ENCODE results near the gene FAM13A. TPM values are rescaled to one million over a fixed set of nuclear protein-coding genes. Genes with fewer than 3 reads are reported as not detected.

FAM13A gene
- total and polyA plus RNA-seq, 10 of the 15 experiments (the other 5 are each of a cell fraction or from before 2014, with no cell fraction given): 0.05 to 1.8 (median 0.27) TPM; not detected in 1

DNA sequence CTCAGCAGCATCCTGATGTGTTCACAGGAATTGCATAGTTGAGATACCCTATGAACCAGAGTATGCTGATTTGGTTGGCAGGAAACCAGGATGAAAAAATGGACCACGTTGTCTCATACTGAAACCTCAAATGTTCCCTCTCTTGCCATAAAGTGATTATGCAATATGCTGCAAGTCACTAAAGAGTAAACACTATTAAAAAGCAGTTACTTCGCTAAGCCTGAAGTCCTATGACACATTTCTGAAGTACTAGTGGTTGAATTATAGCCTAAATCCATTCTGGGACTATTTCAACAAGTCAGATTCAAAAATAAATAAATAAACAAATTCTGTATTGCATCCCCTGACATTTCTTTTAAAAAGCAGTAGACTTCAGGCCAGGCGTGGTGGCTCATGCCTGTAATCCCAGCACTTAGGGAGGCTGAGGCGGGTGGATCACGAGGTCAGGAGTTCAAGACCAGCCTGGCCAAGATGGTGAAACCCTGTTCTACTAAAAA is 253.3 kb downstream of the FAM13A start (continued):
- 0 out of 2 replicates have a peak, but pooled peaks have one; percentile 33 for TF ChIP-seq NFIC (IDR thresholded peaks at IDR 0.05; ENCODE audit: low read depth, low read length)
- TF ChIP-seq GABPA (IDR thresholded peaks at IDR 0.05; ENCODE audit: low read depth): 0 out of 2 replicates have a peak, but pooled peaks have one; percentile 3
- 0 out of 2 replicates have a peak, but pooled peaks have one; percentile 64 for TF ChIP-seq BCL11A (IDR thresholded peaks at IDR 0.05; ENCODE audit: low read depth, low read length)
- peak; percentile 55; the same call in 1 of the 2 replicates for TF ChIP-seq DPF2 (IDR thresholded peaks at IDR 0.05)
- TF ChIP-seq, protein P1, sequence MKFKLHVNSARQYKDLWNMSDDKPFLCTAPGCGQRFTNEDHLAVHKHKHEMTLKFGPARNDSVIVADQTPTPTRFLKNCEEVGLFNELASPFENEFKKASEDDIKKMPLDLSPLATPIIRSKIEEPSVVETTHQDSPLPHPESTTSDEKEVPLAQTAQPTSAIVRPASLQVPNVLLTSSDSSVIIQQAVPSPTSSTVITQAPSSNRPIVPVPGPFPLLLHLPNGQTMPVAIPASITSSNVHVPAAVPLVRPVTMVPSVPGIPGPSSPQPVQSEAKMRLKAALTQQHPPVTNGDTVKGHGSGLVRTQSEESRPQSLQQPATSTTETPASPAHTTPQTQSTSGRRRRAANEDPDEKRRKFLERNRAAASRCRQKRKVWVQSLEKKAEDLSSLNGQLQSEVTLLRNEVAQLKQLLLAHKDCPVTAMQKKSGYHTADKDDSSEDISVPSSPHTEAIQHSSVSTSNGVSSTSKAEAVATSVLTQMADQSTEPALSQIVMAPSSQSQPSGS (IDR thresholded peaks at IDR 0.05; ENCODE audit: low read length): 0 out of 2 replicates have a peak, but pooled peaks have one; percentile 37
- no peak for TF ChIP-seq SUZ12 (IDR thresholded peaks at IDR 0.05; ENCODE audit: unreplicated experiment)
- 0 out of 2 replicates have a peak, but pooled peaks have one; percentile 21 for TF ChIP-seq NR2F1 (conservative IDR thresholded peaks at IDR 0.05)

DNA sequence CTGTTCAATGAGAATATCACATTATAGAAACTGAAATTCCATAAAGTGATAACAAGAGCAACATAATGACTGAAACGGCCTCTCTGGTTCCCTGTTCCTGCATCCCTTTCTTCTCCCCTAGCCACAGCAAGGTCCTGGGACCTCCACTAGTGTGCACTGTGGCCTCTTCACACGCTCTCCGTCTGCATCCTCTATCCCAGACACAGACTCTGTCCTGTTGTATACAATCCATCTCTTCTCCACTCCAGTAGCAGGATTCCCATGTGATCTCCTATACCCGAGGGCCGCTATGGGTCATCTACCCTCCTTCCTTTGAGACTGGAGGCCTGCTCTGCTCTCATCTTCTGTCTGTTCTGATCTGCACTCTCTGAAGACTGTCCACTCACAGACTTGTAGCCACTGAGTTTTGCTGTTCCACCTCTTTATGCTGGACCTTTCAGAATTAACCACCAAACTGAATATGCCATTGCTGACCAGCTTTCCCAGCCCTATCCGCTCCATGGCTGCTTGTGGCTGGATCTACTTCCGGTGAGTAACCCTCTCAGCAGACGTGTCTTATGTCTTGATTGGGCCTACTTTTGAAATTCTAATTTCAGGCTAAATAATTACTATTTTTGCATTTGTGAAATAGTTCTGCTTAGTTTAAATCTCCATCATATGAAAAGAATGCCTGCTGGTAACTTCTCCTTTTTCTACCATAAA is 254.2 kb downstream of the FAM13A start:
- FAIRE-seq (no peak), ATAC-seq (no peak), DNase-seq (ENCODE audit: low read depth, low spot score) (no peak)
- Histone ChIP-seq H3K4me1 (ENCODE audit: control insufficient read depth, insufficient read depth, low read length) (no peaks in the 10 kb centered on the region), H3K27me3 (replicated peaks in 1 of 2; ENCODE audit: control insufficient read depth in 2 of 2, insufficient read depth in 2 of 2, low read length in 1 of 2) (no peaks in the 10 kb centered on the region), H3K27ac (ENCODE audit: control insufficient read depth, insufficient read depth) (no peak overlapping the region), H3K36me3 (ENCODE audit: control insufficient read depth in 2 of 2, insufficient read depth in 2 of 2, low read length in 1 of 2) (no peaks in the 10 kb centered on the region), H4K20me1 (ENCODE audit: control insufficient read depth, insufficient read depth) (no peaks in the 10 kb centered on the region), H3K4me3 (no peak overlapping the region), H3K9me3 (replicated peaks; ENCODE audit: control insufficient read depth, insufficient read depth, low read length) (no peaks in the 10 kb centered on the region), H2AFZ (ENCODE audit: control insufficient read depth, low read depth, low read length) (no peak overlapping the region), H3K79me2 (ENCODE audit: control insufficient read depth, insufficient read depth, low read length) (no peaks in the 10 kb centered on the region), H3K9ac (ENCODE audit: control insufficient read depth, insufficient read depth, low read length) (no peak overlapping the region), H3K4me2 (ENCODE audit: control insufficient read depth, insufficient read depth) (no peak overlapping the region)
- TF ChIP-seq, protein P2, sequence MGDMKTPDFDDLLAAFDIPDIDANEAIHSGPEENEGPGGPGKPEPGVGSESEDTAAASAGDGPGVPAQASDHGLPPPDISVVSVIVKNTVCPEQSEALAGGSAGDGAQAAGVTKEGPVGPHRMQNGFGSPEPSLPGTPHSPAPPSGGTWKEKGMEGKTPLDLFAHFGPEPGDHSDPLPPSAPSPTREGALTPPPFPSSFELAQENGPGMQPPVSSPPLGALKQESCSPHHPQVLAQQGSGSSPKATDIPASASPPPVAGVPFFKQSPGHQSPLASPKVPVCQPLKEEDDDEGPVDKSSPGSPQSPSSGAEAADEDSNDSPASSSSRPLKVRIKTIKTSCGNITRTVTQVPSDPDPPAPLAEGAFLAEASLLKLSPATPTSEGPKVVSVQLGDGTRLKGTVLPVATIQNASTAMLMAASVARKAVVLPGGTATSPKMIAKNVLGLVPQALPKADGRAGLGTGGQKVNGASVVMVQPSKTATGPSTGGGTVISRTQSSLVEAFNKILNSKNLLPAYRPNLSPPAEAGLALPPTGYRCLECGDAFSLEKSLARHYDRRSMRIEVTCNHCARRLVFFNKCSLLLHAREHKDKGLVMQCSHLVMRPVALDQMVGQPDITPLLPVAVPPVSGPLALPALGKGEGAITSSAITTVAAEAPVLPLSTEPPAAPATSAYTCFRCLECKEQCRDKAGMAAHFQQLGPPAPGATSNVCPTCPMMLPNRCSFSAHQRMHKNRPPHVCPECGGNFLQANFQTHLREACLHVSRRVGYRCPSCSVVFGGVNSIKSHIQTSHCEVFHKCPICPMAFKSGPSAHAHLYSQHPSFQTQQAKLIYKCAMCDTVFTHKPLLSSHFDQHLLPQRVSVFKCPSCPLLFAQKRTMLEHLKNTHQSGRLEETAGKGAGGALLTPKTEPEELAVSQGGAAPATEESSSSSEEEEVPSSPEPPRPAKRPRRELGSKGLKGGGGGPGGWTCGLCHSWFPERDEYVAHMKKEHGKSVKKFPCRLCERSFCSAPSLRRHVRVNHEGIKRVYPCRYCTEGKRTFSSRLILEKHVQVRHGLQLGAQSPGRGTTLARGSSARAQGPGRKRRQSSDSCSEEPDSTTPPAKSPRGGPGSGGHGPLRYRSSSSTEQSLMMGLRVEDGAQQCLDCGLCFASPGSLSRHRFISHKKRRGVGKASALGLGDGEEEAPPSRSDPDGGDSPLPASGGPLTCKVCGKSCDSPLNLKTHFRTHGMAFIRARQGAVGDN (IDR thresholded peaks at IDR 0.05): no peak
- TF ChIP-seq, protein P3, sequence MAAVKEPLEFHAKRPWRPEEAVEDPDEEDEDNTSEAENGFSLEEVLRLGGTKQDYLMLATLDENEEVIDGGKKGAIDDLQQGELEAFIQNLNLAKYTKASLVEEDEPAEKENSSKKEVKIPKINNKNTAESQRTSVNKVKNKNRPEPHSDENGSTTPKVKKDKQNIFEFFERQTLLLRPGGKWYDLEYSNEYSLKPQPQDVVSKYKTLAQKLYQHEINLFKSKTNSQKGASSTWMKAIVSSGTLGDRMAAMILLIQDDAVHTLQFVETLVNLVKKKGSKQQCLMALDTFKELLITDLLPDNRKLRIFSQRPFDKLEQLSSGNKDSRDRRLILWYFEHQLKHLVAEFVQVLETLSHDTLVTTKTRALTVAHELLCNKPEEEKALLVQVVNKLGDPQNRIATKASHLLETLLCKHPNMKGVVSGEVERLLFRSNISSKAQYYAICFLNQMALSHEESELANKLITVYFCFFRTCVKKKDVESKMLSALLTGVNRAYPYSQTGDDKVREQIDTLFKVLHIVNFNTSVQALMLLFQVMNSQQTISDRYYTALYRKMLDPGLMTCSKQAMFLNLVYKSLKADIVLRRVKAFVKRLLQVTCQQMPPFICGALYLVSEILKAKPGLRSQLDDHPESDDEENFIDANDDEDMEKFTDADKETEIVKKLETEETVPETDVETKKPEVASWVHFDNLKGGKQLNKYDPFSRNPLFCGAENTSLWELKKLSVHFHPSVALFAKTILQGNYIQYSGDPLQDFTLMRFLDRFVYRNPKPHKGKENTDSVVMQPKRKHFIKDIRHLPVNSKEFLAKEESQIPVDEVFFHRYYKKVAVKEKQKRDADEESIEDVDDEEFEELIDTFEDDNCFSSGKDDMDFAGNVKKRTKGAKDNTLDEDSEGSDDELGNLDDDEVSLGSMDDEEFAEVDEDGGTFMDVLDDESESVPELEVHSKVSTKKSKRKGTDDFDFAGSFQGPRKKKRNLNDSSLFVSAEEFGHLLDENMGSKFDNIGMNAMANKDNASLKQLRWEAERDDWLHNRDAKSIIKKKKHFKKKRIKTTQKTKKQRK (IDR thresholded peaks at IDR 0.05; ENCODE audit: low read depth, low read length): no peak
- TF ChIP-seq JUND (IDR thresholded peaks at IDR 0.05; ENCODE audit: low read depth, low read length) (no peak), NR2C1 (IDR thresholded peaks at IDR 0.05) (no peak), EP300 (IDR thresholded peaks at IDR 0.05; ENCODE audit: borderline replicate concordance in 1 of 2, control insufficient read depth in 1 of 2, low read depth in 2 of 2, low read length in 2 of 2) (no peak), TAF1 (IDR thresholded peaks at IDR 0.05; ENCODE audit: borderline replicate concordance, low read depth, low read length) (no peak)
- in situ Hi-C loops (cut with MboI): no loop called here
- SMC1A ChIA-PET (ENCODE audit: uncharacterized antibody, unreplicated experiment): interaction anchor here (1.2 to 2.7 kb wide), 2 partner anchors 10 to 220 kb away, joined by 3 to 9 read pairs; no protein-coding TSS in a partner anchor
- CTCF ChIA-PET: interaction anchor here (0.6 to 1.0 kb wide), 4 partner anchors 11 to 265 kb away, joined by 3 to 7 read pairs (median 3); no protein-coding TSS in a partner anchor
- intact Hi-C loops (cut with micrococcal nuclease; ENCODE audit: unreplicated experiment): no loop called here
- POLR2A ChIA-PET: no interaction called here
- RAD21 ChIA-PET (ENCODE audit: unreplicated experiment): no interaction called here
- WGBS (ENCODE audit: insufficient coverage, insufficient replicate concordance, low lambda C conversion rate, missing lambda C conversion rate): 64% methylated on average over 8 of the region's 8 CpGs
- no TSS peak for BruUV-seq (replicated peaks)

Measured in GM12878 (cell line).